ENCODE results near the gene SIX5.

Gene SIX5

GRCh38 chr19:45793876-45794275 lies 24.8 kb upstream of the SIX5 start:
- no peak for DNase-seq
- H4K20me1 ChIP-seq (ENCODE audit: insufficient read depth, low read length): no peaks in the 10 kb centered on the region

GRCh38 chr19:45793178-45793564 lies 24.1 kb upstream of the SIX5 start:
- no peaks in the 10 kb centered on the region for H3K27me3 ChIP-seq (replicated peaks; ENCODE audit: insufficient read depth, low read length)
- TF ChIP-seq CTCF (IDR thresholded peaks at IDR 0.05; ENCODE audit: low read length): no peak
- TF ChIP-seq EZH2phosphoT487 (IDR thresholded peaks at IDR 0.05; ENCODE audit: low read length): no peak
- no peak for TF ChIP-seq EZH2 (optimal IDR thresholded peaks at IDR 0.05; ENCODE audit: low read depth, low read length)

More at GRCh38 chr19:45793876-45794275, 24.8 kb upstream of the SIX5 start:
- Histone ChIP-seq H3K9me2 (replicated peaks; ENCODE audit: insufficient read depth, low read length) (no peaks in the 10 kb centered on the region), H3K9ac (ENCODE audit: low read length) (no peak overlapping the region), H3K4me1 (ENCODE audit: low read length) (peaks cover 15% of the 10 kb centered on the region), H3K9me3 (replicated peaks; ENCODE audit: insufficient read depth, low read length) (no peaks in the 10 kb centered on the region), H3K27me3 (replicated peaks; ENCODE audit: insufficient read depth, low read length) (no peaks in the 10 kb centered on the region), H3K79me2 (ENCODE audit: low read length) (peaks cover 23% of the 10 kb centered on the region), H3K27ac (ENCODE audit: low read length) (no peak overlapping the region), H2AFZ (ENCODE audit: low read length) (no peak overlapping the region), H3K36me3 (replicated peaks; ENCODE audit: insufficient read depth, low read length) (0 out of 2 replicates have a peak, but pooled peaks cover 3% of the 10 kb centered on the region), H3K4me2 (ENCODE audit: low read depth, low read length) (no peak overlapping the region), H3K4me3 (ENCODE audit: low read length) (no peak overlapping the region), H3F3A (ENCODE audit: insufficient read depth, low read length) (no peaks in the 10 kb centered on the region)
- TF ChIP-seq CTCF (IDR thresholded peaks at IDR 0.05; ENCODE audit: low read length): no peak

GRCh38 chr19:45792470-45793177 lies 23.6 kb upstream of the SIX5 start, which contains the start of gene DMWD:
DMWD (minus strand) TSS chr19:45792845; CDS start chr19:45792756, 89 bp downstream.
- peaks cover 15% of the 10 kb centered on the region for H3K4me1 ChIP-seq (ENCODE audit: low read length)
- 0 out of 2 replicates have a peak, but pooled peaks cover 3% of the 10 kb centered on the region for H3K36me3 ChIP-seq (replicated peaks; ENCODE audit: insufficient read depth, low read length)
- H3K4me2 ChIP-seq (ENCODE audit: low read depth, low read length): peak within 1 kb of the TSS; percentile 96
- H3K4me3 ChIP-seq (ENCODE audit: low read length): peak within 1 kb of the TSS; percentile 99
- no peaks in the 10 kb centered on the region for H3K27me3 ChIP-seq (replicated peaks; ENCODE audit: insufficient read depth, low read length)
- no peak within 1 kb of the TSS for H3K27ac ChIP-seq (ENCODE audit: low read length)
- H4K20me1 ChIP-seq (ENCODE audit: insufficient read depth, low read length): no peaks in the 10 kb centered on the region
- peaks cover 23% of the 10 kb centered on the region for H3K79me2 ChIP-seq (ENCODE audit: low read length)
- H3F3A ChIP-seq (ENCODE audit: insufficient read depth, low read length): no peaks in the 10 kb centered on the region
- peak; percentile 98 for DNase-seq
- TF ChIP-seq CTCF (IDR thresholded peaks at IDR 0.05; ENCODE audit: low read length) (no peak), EZH2phosphoT487 (IDR thresholded peaks at IDR 0.05; ENCODE audit: low read length) (no peak)
- H3K9me3 ChIP-seq (replicated peaks; ENCODE audit: insufficient read depth, low read length): no peaks in the 10 kb centered on the region
- peak within 1 kb of the TSS; percentile 88 for H3K9ac ChIP-seq (ENCODE audit: low read length)
- peak within 1 kb of the TSS; percentile 51; the same call in 1 of the 2 replicates for H2AFZ ChIP-seq (ENCODE audit: low read length)
- H3K9me2 ChIP-seq (replicated peaks; ENCODE audit: insufficient read depth, low read length): no peaks in the 10 kb centered on the region

More at GRCh38 chr19:45793178-45793564, 24.1 kb upstream of the SIX5 start:
- H3K79me2 ChIP-seq (ENCODE audit: low read length): peaks cover 23% of the 10 kb centered on the region
- H2AFZ ChIP-seq (ENCODE audit: low read length): no peak overlapping the region
- peaks cover 15% of the 10 kb centered on the region for H3K4me1 ChIP-seq (ENCODE audit: low read length)
- H3K36me3 ChIP-seq (replicated peaks; ENCODE audit: insufficient read depth, low read length): 0 out of 2 replicates have a peak, but pooled peaks cover 3% of the 10 kb centered on the region
- no peak for DNase-seq
- no peak overlapping the region for H3K4me3 ChIP-seq (ENCODE audit: low read length)
- no peak overlapping the region for H3K27ac ChIP-seq (ENCODE audit: low read length)
- H3K9ac ChIP-seq (ENCODE audit: low read length): no peak overlapping the region
- H3F3A ChIP-seq (ENCODE audit: insufficient read depth, low read length): no peaks in the 10 kb centered on the region
- H3K4me2 ChIP-seq (ENCODE audit: low read depth, low read length): peak overlapping the region; percentile 42; the same call in 1 of the 2 replicates
- no peaks in the 10 kb centered on the region for H3K9me3 ChIP-seq (replicated peaks; ENCODE audit: insufficient read depth, low read length)
- no peaks in the 10 kb centered on the region for H4K20me1 ChIP-seq (ENCODE audit: insufficient read depth, low read length)
- H3K9me2 ChIP-seq (replicated peaks; ENCODE audit: insufficient read depth, low read length): no peaks in the 10 kb centered on the region

Data from MM.1S (cell line).